Measurements from ENCODE around the gene RGS14. TPM values are rescaled to one million over a fixed set of nuclear protein-coding genes. Genes with fewer than 3 reads are reported as not detected.

The RGS14 gene
- total RNA-seq, 1 donor from 2014 or later, result 4.5 TPM

DNA sequence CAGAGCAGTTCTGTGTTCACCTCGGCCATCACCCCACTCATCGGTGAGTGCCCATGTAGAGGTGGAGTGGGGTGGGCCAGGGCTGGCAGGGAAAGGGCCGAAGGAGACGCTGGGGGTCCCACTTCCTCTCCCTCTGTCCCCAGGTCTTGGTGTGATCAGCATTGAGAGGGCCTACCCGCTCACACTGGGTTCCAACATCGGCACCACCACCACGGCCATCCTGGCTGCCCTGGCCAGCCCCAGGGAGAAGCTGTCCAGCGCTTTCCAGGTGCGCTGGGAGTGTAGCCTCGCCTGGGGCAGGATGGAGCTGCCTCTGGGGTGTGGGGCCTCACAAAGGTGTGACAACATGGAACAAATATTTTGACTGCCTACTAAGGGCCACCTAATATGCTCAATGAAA, 39.1 kb downstream of the RGS14 start:
- Histone ChIP-seq H3K4me3 (no peak overlapping the region), H3K36me3 (no peaks in the 10 kb centered on the region), H3K27me3 (peaks cover 23% of the 10 kb centered on the region), H3K9me3 (no peaks in the 10 kb centered on the region), H3K4me1 (peaks cover 0 to 3% of the 10 kb centered on the region in 2 donors), H3K27ac (no peak overlapping the region)
- no peak for DNase-seq (ENCODE audit: low spot score in 2 of 2)
- intact Hi-C loops (cut with DNase I), result no loop called here
- TF ChIP-seq, protein P1, sequence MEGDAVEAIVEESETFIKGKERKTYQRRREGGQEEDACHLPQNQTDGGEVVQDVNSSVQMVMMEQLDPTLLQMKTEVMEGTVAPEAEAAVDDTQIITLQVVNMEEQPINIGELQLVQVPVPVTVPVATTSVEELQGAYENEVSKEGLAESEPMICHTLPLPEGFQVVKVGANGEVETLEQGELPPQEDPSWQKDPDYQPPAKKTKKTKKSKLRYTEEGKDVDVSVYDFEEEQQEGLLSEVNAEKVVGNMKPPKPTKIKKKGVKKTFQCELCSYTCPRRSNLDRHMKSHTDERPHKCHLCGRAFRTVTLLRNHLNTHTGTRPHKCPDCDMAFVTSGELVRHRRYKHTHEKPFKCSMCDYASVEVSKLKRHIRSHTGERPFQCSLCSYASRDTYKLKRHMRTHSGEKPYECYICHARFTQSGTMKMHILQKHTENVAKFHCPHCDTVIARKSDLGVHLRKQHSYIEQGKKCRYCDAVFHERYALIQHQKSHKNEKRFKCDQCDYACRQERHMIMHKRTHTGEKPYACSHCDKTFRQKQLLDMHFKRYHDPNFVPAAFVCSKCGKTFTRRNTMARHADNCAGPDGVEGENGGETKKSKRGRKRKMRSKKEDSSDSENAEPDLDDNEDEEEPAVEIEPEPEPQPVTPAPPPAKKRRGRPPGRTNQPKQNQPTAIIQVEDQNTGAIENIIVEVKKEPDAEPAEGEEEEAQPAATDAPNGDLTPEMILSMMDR (IDR thresholded peaks at IDR 0.05), result no peak

DNA sequence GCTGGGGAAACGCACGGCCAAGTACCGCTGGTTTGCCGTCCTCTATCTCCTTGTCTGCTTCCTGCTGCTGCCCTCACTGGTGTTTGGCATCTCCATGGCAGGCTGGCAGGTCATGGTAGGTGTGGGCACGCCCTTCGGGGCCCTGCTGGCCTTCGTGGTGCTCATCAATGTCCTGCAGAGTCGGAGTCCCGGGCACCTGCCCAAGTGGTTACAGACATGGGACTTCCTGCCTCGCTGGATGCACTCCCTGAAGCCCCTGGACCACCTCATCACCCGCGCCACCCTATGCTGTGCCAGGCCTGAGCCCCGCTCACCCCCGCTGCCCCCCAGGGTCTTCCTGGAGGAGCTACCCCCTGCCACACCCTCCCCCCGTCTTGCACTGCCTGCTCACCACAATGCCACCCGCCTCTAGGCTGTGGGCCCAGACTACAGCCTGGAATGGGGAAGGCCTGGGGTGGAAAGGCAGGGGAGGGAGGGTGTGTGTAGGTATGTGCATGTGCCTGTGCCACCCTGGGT, 40.2 kb downstream of the RGS14 start:
- intact Hi-C loops (cut with DNase I), result no loop called here
- TF ChIP-seq, protein P1 (IDR thresholded peaks at IDR 0.05), result no peak
- DNase-seq (ENCODE audit: low spot score in 2 of 2), result no peak
- no peak overlapping the region for H3K27ac ChIP-seq
- H3K27me3 ChIP-seq, result peaks cover 33% of the 10 kb centered on the region
- H3K4me3 ChIP-seq, result no peak overlapping the region
- no peaks in the 10 kb centered on the region for H3K9me3 ChIP-seq
- H3K4me1 ChIP-seq, result peaks cover 1 to 9% of the 10 kb centered on the region in 2 donors
- H3K36me3 ChIP-seq, result no peaks in the 10 kb centered on the region

DNA sequence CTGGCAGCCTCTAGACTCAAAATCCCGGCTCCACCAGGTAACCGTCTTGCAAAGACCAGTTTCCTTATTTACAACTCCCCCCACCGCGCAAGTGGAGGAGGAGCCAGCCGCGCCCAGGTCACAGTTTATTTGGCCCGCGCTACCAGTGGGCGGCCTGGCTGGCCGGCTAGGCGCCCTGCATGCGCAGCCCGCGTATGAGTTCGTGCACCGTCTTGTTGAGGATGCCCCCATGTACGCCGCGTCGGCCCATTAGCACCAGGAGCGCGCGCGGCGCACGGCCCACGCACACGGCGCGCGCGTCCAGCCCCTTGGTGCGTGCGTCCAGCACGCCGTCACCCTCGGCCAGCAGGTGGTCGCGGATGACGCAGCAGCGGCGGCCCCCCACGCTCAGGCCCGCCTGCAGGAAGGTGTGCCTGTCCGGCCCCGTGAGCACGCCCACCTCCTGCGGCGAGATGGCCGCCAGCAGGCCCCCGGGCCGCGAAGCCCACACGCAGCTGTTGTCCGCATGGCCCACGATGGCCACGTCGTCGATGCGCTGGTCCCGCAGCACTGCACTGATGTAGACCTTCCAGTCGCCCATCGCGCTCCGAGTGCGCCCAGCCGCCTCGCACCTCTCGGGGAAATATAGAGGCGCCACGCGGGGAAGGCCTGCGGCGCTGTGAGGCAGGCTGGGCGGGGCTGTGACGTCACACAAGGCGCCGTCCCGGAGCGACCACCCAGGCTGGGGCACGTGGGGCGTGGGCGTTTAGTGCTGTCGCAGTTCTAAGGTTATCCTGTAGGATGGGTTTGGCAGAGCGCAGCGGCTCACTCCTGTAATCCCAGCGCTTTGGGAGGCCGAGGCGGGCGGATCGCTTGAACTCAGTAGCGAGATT, 42.5 kb downstream of the RGS14 start, which contains the start of gene PFN3:
Gene PFN3 (minus strand): TSS at position 665 of the 872 bp plus-strand sequence. CDS start 85 bp downstream, at position 580.
- H3K9me3 ChIP-seq, result no peaks in the 10 kb centered on the region
- H3K27ac ChIP-seq, result no peak within 1 kb of the TSS
- intact Hi-C loops (cut with DNase I), result no loop called here
- H3K4me3 ChIP-seq, result no peak within 1 kb of the TSS
- no peak for DNase-seq (ENCODE audit: low spot score in 2 of 2)
- TF ChIP-seq, protein P1 (IDR thresholded peaks at IDR 0.05), result no peak
- H3K27me3 ChIP-seq, result peaks cover 41% of the 10 kb centered on the region
- peaks cover 17 to 24% of the 10 kb centered on the region in 2 donors for H3K4me1 ChIP-seq
- no peaks in the 10 kb centered on the region for H3K36me3 ChIP-seq

DNA sequence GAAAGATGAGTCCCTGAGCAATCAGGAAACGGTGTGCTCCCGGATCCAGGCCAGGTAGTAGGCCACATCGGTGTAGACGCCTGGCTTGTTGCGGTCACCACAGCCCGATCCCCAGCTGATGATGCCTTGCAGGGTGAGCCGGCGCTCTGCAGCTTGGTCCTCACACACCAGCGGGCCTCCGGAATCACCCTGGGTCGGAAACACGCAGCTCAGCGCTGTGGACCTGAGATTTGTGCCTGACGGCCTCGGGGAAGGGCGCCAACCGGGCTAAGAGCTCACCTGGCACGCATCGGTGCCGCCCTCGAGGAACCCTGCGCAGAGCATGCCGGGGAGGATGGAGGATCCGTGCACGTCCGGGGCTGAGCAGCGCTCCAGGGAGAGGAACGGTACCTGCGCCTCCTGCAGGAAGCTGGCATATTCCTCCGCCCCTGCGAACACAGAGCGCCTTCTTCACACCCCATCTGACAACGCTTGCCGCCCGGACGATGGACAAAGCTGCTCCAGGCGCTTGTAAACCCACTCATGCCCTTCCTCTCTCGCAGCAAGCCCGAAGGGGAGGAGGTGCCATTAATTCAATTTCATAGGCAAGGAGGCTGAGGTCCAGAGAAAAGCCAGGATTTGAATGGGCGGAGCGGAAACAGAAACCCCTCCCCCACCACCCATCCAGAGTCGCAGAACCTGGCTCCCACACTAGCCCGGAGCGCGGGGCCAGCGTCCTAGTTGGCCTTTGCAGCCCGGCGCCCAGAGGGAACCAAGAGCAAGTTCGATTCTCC, 44.7 kb downstream of the RGS14 start:
- H3K4me1 ChIP-seq, result peaks cover 17 to 24% of the 10 kb centered on the region in 2 donors
- no peaks in the 10 kb centered on the region for H3K9me3 ChIP-seq
- DNase-seq (ENCODE audit: low spot score in 2 of 2), result no peak
- TF ChIP-seq, protein P1 (IDR thresholded peaks at IDR 0.05), result peak in 1 of 3 experiments; percentile 36
- no peak overlapping the region for H3K27ac ChIP-seq
- H3K36me3 ChIP-seq, result no peaks in the 10 kb centered on the region
- H3K4me3 ChIP-seq, result peak overlapping the region; percentile 52 to 85
- intact Hi-C loops (cut with DNase I), result no loop called here
- H3K27me3 ChIP-seq, result peaks cover 41% of the 10 kb centered on the region

DNA sequence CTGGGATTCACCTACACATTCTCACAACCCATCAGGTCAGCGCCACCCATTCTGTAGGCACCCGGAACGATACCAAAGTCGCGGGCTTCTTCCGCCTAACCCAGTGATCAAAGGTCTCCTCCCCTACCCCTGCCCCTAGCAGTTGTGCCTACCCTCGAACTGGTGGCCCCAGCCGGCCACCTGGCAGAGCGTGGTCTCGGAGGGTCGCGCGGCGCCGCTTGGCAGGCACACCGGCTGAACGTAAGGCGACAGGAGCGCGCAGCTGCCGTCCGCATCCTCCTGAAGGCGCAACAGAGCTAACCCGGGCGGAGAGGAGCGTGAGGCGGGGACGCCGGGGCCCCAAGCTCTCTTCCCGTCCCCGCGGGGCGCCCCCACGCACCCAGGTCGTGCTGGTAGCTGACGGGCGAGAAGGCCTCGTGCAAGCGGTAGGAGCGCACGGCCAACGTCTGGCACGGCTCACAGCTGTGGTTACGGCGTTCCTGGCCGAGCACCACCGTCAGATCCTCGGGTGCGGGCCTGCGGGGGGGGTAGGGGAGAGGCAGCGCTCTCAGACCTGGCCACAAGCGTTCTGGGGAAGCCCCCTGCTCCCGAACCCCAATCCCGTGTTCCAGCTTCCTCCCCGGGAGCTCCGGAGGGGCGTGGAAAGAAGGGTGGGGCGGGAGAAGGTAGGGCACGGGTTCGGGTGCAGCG, 45.5 kb downstream of the RGS14 start:
- Histone ChIP-seq H3K27me3 (peaks cover 41% of the 10 kb centered on the region), H3K27ac (no peak overlapping the region)
- intact Hi-C loops (cut with DNase I), result no loop called here

More for the DNA sequence above, 45.5 kb downstream of the RGS14 start:
- peaks cover 17 to 24% of the 10 kb centered on the region in 2 donors for H3K4me1 ChIP-seq
- H3K9me3 ChIP-seq, result no peaks in the 10 kb centered on the region
- no peaks in the 10 kb centered on the region for H3K36me3 ChIP-seq
- no peak for DNase-seq (ENCODE audit: low spot score in 2 of 2)
- peak overlapping the region; percentile 52 to 85 for H3K4me3 ChIP-seq
- TF ChIP-seq, protein P1 (IDR thresholded peaks at IDR 0.05), result no peak
